Left colon (tissue), 2 donors: ENCODE data around the gene PDZD2. TPM values are rescaled to one million over a fixed set of nuclear protein-coding genes. Genes with fewer than 3 reads are reported as not detected.
A peak's percentile ranks its signal among the peaks of the same experiment; 100 is the strongest.
"Not testable (repeated sequence)": the region's sequence is repeated elsewhere in the genome, so short reads cannot be mapped to it uniquely, and the experiment has no call there.

Experiments used
- ATAC-seq: fragments of 200-7000 bp; cut with Tn5 transposase; one replicate; pipeline ENCODE4 v1.9.1; 2020; ENCODE audit warnings: mild to moderate bottlenecking, moderate library complexity
- DNase-seq, 2 donors: peaks; one replicate each; pipeline ENCODE4 v3.0.0-alpha.2; 2020
- intact Hi-C, 2 donors: fragments of 100-400 bp; cut with DNase I in 1 of 2; cut with micrococcal nuclease in 1 of 2; formaldehyde crosslinking; loops; one replicate each; pipeline versions ENCODE4 v1.11.2 to v1.14.0; 2022; cut with DNase I, micrococcal nuclease
- long read RNA-seq: library from polyadenylated mRNA; unstranded; transcript quantifications from one replicate; pipeline ENCODE4 v2.0.0, GENCODE V29; 2021
- total RNA-seq, 2 donors: library from RNA; stranded (reverse); fragmentation: NEBNext Ultra II Directional; extraction: Animal tissue kit (Norgen Biotek cat#: 25700); gene quantifications; one replicate each; pipeline ENCODE4 v1.2.1, GENCODE V29; 2021
- donor health status: DM: no; HTN: no; CAD: no.
- donor health status: DM: yes; HTN: yes; CAD: no.

PDZD2 gene
- total RNA-seq: 1 to 10 TPM; 1.6 to 2.3 TPM
- long read RNA-seq, partial matches to known transcripts: 0 of 4 reads
- long read RNA-seq, other reads (novel, unspliced or antisense): 4 of 4 reads

DNA sequence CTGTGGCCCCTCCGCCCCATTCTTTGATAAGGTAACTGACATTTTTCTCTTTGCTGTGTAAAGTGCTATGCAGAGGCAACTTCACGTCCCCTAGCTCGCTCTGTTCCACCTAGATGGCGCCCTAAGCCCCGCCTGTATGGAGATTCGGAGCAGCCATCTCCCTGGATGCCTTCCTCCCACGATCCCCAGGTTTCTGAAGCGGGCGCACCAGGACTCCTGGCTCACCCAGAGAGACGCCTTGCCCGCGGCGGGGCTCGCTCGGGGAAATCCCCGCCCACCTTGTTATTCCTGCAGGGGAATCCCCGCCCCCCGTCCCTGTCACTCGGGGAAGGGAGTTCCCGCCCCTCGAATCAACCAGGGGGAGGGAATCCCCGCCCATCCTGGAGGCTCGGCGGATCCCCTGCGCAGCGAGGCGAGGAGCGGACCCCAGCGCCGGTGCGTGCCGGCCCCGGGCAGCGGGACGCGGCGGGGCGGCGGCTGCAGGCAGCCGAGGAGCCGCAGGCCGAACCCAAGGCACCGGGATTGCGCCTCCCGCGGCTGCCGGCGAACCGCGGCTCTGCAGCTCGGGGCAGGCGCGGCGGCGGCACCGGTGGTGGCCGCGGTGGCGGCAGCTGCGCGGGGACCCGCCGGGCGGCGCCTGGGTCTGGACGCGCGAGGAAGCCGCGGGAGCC is at the start of gene PDZD2:
Gene PDZD2 (plus strand): TSS at position 384 of the 671 bp plus-strand sequence.
- intact Hi-C loops: no loop called here
- ATAC-seq (peak; percentile 89), DNase-seq (peak; percentile 48 to 55)

GRCh38 chr5:31593665-31594064 is 45.3 kb upstream of the PDZD2 start:
- intact Hi-C loops: no loop called here
- ATAC-seq: no peak
- no peak for DNase-seq

DNA sequence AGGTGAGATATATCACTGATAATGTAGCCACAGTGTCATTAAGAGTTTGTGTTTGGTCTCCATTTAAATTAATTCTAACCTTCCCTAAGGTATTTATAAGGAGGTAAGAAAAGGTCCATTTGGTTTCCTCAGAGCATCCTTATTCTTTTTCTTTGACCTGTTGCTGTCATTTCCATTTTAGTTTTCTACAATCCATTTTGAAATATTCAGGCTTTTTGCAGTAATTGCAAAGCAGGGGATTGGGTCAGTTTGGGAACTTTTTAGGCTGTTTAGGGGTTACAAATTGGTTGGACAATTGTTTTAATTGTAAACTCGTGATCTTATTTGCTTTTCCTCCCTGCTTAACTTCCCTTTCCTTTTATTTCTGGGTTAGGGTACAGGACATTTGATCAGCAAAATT is 42.6 kb upstream of the PDZD2 start:
- no peak for DNase-seq
- ATAC-seq: no peak
- intact Hi-C loops: no loop called here

DNA sequence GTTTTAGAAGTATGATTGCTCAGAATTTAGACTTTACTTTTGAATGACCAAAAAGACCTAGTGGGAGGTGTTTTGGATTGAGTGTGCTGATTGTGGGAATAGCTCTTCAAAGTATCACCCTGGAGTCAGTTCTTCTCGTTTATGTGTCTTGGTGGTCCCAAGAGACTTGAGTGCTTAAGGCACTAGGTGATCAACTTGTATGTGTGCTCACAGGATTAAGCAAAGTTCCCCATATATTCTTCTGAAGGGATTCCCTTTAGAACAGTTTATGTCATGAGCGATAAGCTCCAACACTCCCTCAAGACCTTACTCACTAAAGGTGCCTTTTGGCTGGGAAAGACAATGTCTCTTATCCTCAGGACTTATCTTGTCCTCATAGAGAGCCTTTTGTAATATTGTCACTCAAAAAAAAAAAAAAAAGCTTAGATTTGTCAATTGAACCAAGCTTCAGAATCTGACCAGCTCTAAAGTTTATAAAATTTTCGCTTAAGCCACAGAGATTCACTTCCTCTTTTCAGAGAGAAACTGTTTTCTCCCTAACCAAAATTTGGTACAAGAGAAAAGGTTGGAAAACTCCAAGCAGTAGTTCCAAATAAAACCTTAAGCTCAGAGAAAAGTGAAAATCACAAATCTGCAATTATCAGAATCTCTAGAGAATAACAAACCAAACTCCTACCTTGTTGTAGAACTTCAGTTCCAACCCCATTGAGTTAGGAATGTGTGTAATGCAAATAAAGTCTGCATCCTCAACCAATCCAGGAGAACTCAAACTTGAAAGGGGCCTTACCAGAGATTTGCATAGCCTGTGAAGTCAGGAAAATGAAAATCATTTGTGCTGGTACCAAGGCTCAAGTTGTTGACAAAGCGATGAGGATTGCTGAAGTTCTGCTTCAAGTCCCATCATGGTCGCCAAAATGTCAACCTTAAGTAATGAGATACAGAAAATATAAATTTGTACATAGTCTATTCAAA is 40.0 kb upstream of the PDZD2 start:
- DNase-seq: no peak
- intact Hi-C loops: no loop called here
- no peak for ATAC-seq

DNA sequence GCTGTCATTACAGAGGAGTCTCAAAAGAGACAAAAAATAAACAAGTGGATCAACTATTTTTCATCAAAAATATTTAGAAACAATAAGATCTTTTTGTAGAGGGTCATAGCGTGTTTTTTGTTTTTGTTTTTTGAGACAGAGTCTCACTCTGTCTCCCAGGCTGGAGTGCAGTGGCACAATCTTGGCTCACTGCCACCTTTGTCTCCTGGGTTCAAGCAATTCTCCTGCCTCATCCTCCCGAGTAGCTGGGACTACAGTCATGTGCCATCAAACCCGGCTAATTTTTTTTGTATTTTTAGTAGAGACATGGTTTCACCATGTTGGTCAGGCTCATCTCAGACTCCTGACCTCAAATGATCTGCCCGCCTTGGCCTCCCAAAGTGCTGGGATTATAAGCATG is 36.6 kb upstream of the PDZD2 start:
- DNase-seq, intact Hi-C loops: not testable (repeated sequence)

GRCh38 chr5:31604240-31604639 is 34.7 kb upstream of the PDZD2 start:
- intact Hi-C loops: no loop called here
- DNase-seq (no peak), ATAC-seq (no peak)

More for the DNA sequence above, 36.6 kb upstream of the PDZD2 start:
- ATAC-seq: not testable (repeated sequence)

GRCh38 chr5:31604644-31605043 is 34.3 kb upstream of the PDZD2 start:
- intact Hi-C loops: no loop called here
- DNase-seq (no peak), ATAC-seq (no peak)

GRCh38 chr5:31605920-31606319 is 33.0 kb upstream of the PDZD2 start:
- intact Hi-C loops: no loop called here

DNA sequence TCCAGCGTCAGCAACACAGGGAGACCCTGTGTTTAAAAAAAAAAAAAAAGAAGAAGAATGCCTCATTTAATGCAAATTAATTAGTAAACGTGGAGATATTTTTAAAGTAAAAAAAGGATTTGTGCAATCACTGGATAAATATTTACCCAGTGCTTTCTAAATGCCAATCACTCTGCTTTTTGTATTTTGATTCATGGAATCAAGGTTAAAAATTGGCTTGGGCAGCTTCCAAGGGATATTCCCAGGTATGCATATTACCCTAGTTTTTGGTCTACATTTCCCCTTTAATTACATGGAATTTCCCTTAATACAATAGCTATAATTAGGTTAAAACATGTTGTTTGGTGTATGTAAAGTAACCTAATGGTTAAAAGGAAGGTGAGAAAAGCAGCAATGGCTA is 31.4 kb upstream of the PDZD2 start:
- no peak for ATAC-seq
- DNase-seq: no peak
- intact Hi-C loops: no loop called here

More at GRCh38 chr5:31605920-31606319, 33.0 kb upstream of the PDZD2 start:
- DNase-seq (no peak), ATAC-seq (no peak)

DNA sequence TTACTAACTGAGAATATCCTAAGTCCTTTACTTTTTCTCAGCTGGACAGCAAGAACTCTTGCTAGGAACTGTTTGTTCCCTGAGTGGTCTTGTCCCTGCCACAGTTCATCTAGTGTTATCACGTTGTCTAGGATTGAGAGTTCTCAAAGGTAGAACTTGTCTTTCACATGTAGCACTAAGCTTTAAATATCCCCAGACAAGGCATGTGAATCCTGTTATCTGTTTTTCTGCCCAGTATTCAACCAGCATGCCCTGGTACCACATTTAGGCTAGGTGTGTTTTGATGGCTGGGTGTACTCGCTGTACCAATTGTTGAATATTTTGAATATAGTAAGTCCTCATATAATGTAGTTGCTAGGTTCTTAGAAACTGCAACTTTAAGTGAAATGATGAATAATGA is 27.9 kb upstream of the PDZD2 start:
- no peak for ATAC-seq
- DNase-seq: no peak
- intact Hi-C loops: no loop called here

DNA sequence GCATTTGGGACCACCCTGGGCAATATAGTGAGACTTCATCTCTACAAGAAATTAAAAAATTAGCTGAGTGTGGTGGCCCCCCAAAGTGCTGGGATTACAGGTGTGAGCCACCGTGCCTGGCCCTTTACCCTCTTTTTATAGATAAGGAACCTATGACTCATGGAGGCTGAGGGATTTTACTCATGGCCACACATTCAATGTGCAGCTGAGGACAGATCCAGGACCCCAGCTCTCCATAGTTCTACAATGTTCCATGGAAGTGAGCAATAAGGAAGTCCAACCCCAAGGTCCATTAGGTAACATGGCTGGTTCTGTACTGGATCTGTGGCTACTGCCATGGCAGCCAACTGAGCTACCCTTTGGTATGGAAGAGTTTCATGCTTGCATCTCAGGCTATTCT is 25.3 kb upstream of the PDZD2 start:
- DNase-seq (no peak), ATAC-seq (no peak)
- intact Hi-C loops: no loop called here

DNA sequence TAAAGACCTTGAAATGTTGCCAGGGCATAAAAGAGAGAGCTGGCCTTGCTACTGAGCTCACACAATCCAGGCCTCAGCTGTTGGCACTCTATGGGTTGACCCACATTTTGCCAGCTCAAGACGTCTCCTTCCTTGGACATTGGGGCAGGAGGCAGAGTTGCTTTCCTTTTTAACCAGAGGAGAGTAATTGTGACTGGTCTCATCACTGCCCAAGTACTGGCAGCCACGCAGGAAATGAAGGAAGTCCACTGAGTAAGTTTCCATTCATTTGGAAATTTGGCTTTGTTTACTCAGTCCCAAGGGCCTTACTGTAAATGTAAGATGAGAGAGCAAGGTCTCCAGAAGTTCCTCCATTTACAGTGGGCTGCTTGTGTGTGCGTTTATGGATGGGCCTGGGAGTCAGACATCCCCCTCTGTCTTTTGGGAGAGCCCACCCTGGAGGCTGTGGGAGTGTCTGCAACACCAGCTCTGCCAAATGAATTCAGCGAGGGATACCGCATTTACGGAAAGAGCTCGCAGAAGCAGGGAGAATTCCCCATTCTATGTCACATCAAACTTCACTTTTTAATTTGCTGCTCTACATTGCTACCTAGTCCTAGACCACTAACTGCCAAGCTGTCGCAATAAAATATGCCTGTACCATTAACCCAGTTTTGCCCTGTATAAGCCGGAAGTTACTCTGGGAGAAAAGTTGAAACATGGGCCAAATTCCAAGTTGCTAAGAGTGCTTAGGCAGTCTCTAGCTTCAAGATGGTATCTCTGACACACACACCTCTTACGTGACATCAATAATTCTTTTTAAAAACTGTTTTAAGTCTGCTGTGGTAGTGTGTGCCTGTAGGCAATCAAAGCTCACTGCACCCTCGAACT is 24.5 kb upstream of the PDZD2 start:
- no peak for ATAC-seq
- intact Hi-C loops: no loop called here
- no peak for DNase-seq

GRCh38 chr5:31617867-31618266 is 21.1 kb upstream of the PDZD2 start:
- intact Hi-C loops: no loop called here
- DNase-seq: no peak

DNA sequence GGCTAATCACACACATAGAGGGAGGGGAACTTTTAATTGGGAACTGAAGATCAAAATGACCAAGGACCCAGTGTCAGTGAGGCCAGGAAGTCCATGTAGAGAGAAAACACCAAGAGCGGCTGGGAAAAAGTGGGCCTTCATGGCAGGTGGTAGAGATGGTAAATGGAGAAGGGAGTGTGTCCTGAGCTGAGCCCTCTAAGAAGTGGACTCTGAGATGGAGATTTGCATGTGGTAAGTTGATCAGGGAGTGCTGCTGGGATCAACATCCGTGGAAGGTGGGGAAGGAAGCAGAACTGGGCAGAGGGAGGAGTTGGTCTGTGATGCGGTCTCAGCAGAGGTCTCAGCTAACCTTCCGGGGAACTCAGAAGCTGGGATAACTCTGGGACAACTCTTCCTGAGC is 18.9 kb upstream of the PDZD2 start:
- DNase-seq: no peak
- intact Hi-C loops: no loop called here
- no peak for ATAC-seq

More at GRCh38 chr5:31617867-31618266, 21.1 kb upstream of the PDZD2 start:
- ATAC-seq: no peak

DNA sequence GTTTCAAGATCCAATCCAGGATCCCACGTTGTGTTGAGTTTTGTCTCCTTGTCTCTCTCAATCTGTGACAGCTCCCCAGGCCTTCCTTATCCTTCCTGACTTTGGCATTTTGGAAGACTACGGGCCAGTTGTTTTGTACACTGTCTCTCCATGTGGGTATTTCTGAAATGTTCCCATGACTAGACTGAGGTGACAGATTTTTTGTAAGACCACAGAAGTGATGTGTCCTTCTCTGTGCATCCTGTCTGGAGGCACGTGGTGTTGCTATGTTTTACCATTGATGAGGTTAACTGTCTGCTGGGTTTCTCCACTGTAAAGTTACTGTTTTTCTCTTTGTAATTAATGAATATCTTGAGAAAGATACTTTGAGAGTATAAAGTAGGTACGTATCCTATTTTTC is 15.7 kb upstream of the PDZD2 start:
- no peak for DNase-seq
- ATAC-seq: no peak
- intact Hi-C loops: no loop called here

DNA sequence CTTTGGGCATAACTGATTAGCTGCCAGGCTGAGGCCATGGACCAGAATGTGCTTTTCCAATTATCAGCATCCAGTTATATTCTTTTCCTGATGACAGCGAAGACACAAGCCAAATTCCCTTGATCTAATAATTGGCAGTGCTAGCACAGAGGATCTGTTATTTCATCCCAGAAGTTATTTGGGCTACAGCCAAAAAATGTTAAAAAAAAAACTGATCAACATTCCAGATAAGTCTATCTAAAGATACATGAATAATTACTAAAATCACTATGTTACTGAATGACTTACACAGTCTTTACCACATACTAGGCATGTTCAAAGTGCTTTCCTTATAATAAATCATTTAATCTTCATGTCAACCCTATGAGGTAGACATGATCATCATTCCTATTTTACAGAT is 13.5 kb upstream of the PDZD2 start:
- ATAC-seq: no peak
- intact Hi-C loops: no loop called here
- DNase-seq: no peak

GRCh38 chr5:31626156-31626555 is 12.8 kb upstream of the PDZD2 start:
- no peak for ATAC-seq
- no peak for DNase-seq
- intact Hi-C loops: no loop called here

DNA sequence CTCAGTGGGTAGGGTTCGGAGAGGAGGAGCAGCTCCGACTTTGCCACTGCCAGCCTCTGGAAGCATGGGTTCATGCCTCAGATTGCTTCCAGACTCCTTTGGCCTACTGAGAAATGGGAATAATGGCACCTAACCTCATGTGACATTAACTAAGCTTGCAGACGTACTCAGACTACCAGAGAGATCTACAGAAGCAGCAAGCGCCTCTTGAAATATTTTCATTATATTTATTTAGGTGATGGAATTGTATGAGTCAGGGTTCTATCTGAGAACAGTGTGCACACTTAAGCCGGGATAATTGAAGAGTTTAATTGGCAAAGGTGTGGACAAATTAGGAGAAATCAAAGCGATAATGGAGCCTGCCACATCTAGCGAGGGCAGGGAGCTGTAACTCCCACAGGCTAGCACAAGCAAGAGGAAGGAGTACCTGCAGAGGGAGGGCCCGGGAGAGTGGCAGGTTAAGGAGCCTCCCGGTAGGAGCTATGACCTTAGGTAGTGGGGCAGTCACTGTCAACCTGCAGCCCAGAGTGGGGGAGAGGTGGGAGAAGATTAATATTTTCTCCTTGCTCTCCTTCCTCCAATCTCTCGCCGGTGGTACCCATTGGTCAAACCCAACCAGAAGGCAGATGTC is 12.2 kb upstream of the PDZD2 start:
- intact Hi-C loops: no loop called here
- no peak for DNase-seq
- no peak for ATAC-seq

DNA sequence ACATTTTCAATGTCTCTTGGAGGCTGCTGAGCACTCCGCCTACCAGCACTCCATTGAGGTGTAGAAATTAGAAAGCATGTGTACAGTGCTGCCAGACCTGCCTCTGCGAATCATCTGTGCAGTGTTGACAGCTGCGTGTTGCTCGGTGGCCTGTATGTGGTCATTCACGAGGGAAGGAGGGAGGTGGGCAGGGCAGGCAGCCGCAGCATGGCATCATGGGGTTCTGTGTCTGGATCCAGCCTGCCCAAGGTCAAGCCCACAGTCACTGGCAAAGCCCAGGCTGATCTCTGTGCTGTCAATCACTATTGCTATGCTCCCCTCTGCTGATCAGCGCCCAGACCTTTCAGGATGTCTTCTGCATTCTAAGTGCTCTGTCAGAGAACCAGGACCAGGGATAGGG is 8.0 kb upstream of the PDZD2 start:
- ATAC-seq: no peak
- intact Hi-C loops: no loop called here
- DNase-seq: no peak
